HCT116 (cell line): ENCODE results near the gene PRKCQ. TPM values are rescaled to one million over a fixed set of nuclear protein-coding genes. Genes with fewer than 3 reads are reported as not detected.

Source experiments
- ATAC-seq: fragments of 200-7000 bp; cut with Tn5 transposase; 2 replicates; pipeline ENCODE4 v1.9.1; 2020; ENCODE audit warnings: mild to moderate bottlenecking, moderate library complexity
- BruUV-seq: library from RNA; stranded (reverse); fragments of 400-500 nt; replicated peaks from 2 replicates; lab custom pipeline; 2021; lab: Mats Ljungman, UMichigan
- CTCF ChIA-PET: fragments of 300-600 bp; sonication (Branson Sonifier 250); formaldehyde crosslinking; loops from one replicate; lab custom pipeline; 2021; ENCODE audit warnings: antibody characterized with exemption; lab: Charles Lee
- POLR2A ChIA-PET: fragments of 300-600, 350-600 bp; sonication (Branson Sonifier 250); formaldehyde crosslinking; loops from one replicate; lab custom pipeline; 2021; ENCODE audit warnings: antibody characterized with exemption; lab: Charles Lee
- RAD21 ChIA-PET, 2 experiments: fragments of 300-600 bp; sonication (Branson Sonifier 250); formaldehyde crosslinking; loops; one replicate each; lab custom pipeline; 2023; ENCODE audit warnings: low total read pairs in 2 of 2; ENCODE audit not compliant: uncharacterized antibody in 2 of 2, unreplicated experiment in 2 of 2, low non-redundant PET in 1 of 2; lab: Charles Lee
- DNase-seq: peaks from one replicate; pipeline ENCODE4 v3.0.0-alpha.2; 2010; ENCODE audit warnings: low read depth, low spot score
- H2AFZ ChIP-seq: fragments of 200-600 bp; shearing (Covaris generic), sonication (generic); 2 replicates; pipeline ENCODE4 v1.6.1; 2017; ENCODE audit warnings: low read depth, mixed run types, mixed read lengths, antibody characterized with exemption, low read length; ENCODE audit not compliant: poor library complexity, severe bottlenecking
- H3K27ac ChIP-seq: 2 replicates; pipeline ENCODE4 v1.5.1; 2012; ENCODE audit warnings: low read depth, low read length
- H3K27me3 ChIP-seq: fragments of 200-600 bp; sonication (generic); 2 replicates; pipeline ENCODE4 v1.6.1; 2016; ENCODE audit warnings: mixed run types, low read length, mixed read lengths; ENCODE audit not compliant: insufficient read depth
- H3K36me3 ChIP-seq, 2 experiments: fragments of 200-500 bp in 1 of 2; fragments of 200-600 bp in 1 of 2; sonication (Bioruptor generic) in 1 of 2; sonication (generic) in 1 of 2; 2 replicates each; pipeline versions ENCODE4 v1.5.1 to v1.6.1; 2014 to 2016; ENCODE audit warnings: low read length in 2 of 2, inconsistent platforms in 1 of 2, mixed read lengths in 1 of 2, mixed run types in 1 of 2; ENCODE audit not compliant: insufficient read depth in 2 of 2, control insufficient read depth in 1 of 2
- H3K4me1 ChIP-seq, 2 experiments: fragments of 200-600 bp in 1 of 2; sonication (generic) in 1 of 2; 2 replicates each; pipeline versions ENCODE4 v1.5.1 to v1.6.1; 2012 to 2017; ENCODE audit warnings: low read length in 2 of 2, inconsistent platforms in 1 of 2, mild to moderate bottlenecking in 1 of 2, mixed read lengths in 1 of 2, mixed run types in 1 of 2, moderate library complexity in 1 of 2; ENCODE audit not compliant: insufficient read depth in 2 of 2, control insufficient read depth in 1 of 2
- H3K4me2 ChIP-seq: fragments of 200-600 bp; sonication (generic); 2 replicates; pipeline ENCODE4 v1.6.1; 2017; ENCODE audit warnings: mixed run types, low read length, mixed read lengths
- H3K4me3 ChIP-seq, 2 experiments: fragments of 200-600 bp in 1 of 2; sonication (generic) in 1 of 2; replicated peaks in 1 of 2; 2 replicates each; pipeline ENCODE4 v1.5.1; 2011 to 2016; ENCODE audit warnings: low read length in 2 of 2, control low read depth in 1 of 2, low read depth in 1 of 2, mild to moderate bottlenecking in 1 of 2, mixed read lengths in 1 of 2, mixed run types in 1 of 2
- H3K79me2 ChIP-seq: fragments of 200-600 bp; sonication (generic); 2 replicates; pipeline ENCODE4 v1.6.1; 2017; ENCODE audit warnings: mild to moderate bottlenecking, mixed run types, low read length, moderate library complexity, mixed read lengths; ENCODE audit not compliant: insufficient read depth
- H3K9ac ChIP-seq: fragments of 200-600 bp; sonication (generic); 2 replicates; pipeline ENCODE4 v1.6.1; 2016; ENCODE audit warnings: low read length, mixed read lengths
- H3K9me2 ChIP-seq: fragments of 200-600 bp; sonication (generic), shearing (Covaris generic); 2 replicates; pipeline ENCODE4 v1.6.1; 2017; ENCODE audit warnings: mixed run types, mild to moderate bottlenecking, moderate library complexity; ENCODE audit not compliant: insufficient read depth
- H3K9me3 ChIP-seq, 2 experiments: fragments of 200-500 bp in 1 of 2; fragments of 200-600 bp in 1 of 2; sonication (Bioruptor generic) in 1 of 2; sonication (generic) in 1 of 2; 2 replicates each; pipeline ENCODE4 v1.6.1; 2014 to 2017; ENCODE audit warnings: low read length in 2 of 2, mixed read lengths in 2 of 2, inconsistent platforms in 1 of 2, low read depth in 1 of 2, mild to moderate bottlenecking in 1 of 2, mixed run types in 1 of 2, moderate library complexity in 1 of 2; ENCODE audit not compliant: control insufficient read depth in 1 of 2, insufficient read depth in 1 of 2
- H4K20me1 ChIP-seq: fragments of 200-600 bp; sonication (generic), shearing (Covaris generic); 2 replicates; pipeline ENCODE4 v1.6.1; 2017; ENCODE audit warnings: mixed run types, mild to moderate bottlenecking, moderate library complexity; ENCODE audit not compliant: insufficient read depth
- FOSL1 ChIP-seq: IDR thresholded peaks from 2 replicates; pipeline ENCODE4 v1.6.1; 2012; ENCODE audit warnings: low read depth
- TCF7L2 ChIP-seq: IDR thresholded peaks from 2 replicates; pipeline ENCODE4 v1.7.0; 2011; ENCODE audit warnings: borderline replicate concordance, inconsistent platforms; ENCODE audit not compliant: insufficient read depth, insufficient read length; ENCODE audit errors: extremely low read depth
- intact Hi-C: fragments of 100-400 bp; cut with micrococcal nuclease; formaldehyde crosslinking; loops from 2 replicates; pipeline ENCODE4 v1.10.0; 2022
- total RNA-seq: library from RNA; stranded (reverse); gene quantifications from one replicate; pipeline ENCODE4 v1.2.1, GENCODE V29; 2021; ENCODE audit not compliant: unreplicated experiment
- TF ChIP-seq, protein P1 (sequence below): IDR thresholded peaks from 2 replicates; pipeline ENCODE4 v1.6.1; 2012; ENCODE audit warnings: low read depth
- TF ChIP-seq, protein P2 (sequence below), 3 experiments: fragments of 200-600 bp in 1 of 3; sonication (generic) in 1 of 3; IDR thresholded peaks in 2 of 3; conservative IDR thresholded peaks in 1 of 3; 2 replicates each; pipeline ENCODE4 v1.5.1; 2012 to 2017; ENCODE audit warnings: low read depth in 2 of 3, low read length in 2 of 3, antibody characterized with exemption in 1 of 3, borderline replicate concordance in 1 of 3, control low read depth in 1 of 3, mild to moderate bottlenecking in 1 of 3, mixed read lengths in 1 of 3, mixed run types in 1 of 3, moderate library complexity in 1 of 3; ENCODE audit not compliant: insufficient read depth in 1 of 3

The PRKCQ gene
- total RNA-seq, 1 experiment from 2014 or later: 0.54 TPM

DNA sequence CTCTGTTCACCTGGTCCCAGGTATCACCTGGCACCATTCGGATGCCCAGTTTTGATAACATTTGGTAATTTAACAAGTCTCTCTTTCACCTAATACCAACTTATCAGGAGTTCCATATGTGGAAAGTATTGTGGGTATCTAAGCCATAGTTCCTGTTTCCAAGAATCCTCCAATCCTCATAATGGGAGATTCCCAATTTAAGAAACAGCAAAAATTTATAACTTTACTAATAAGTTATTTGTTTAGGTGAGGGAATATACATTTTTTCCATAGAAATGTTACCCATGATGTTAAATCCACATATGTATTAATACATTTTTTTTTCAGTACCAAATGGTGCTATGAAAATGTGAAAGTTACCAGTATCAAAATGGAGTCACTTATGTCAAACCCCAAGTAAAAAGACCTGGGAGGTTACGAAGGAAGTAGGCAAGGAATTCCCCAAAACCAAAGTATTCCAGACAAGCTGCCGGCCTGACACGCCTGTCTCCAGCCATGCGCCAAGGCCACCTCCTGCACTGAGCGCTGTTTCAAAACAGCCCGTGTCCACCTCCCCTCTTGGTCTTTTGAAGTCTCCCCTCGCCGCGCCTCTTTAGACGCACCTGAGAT, 44.8 kb downstream of the PRKCQ start:
- RAD21 ChIA-PET: no interaction called here
- Histone ChIP-seq H4K20me1 (no peaks in the 10 kb centered on the region), H3K36me3 (no peaks in the 10 kb centered on the region), H3K27ac (no peak overlapping the region), H3K9ac (no peak overlapping the region), H3K9me2 (no peaks in the 10 kb centered on the region)
- POLR2A ChIA-PET: no interaction called here
- BruUV-seq: no TSS peak
- TF ChIP-seq TCF7L2 (no peak), FOSL1 (no peak)
- TF ChIP-seq, protein P1, sequence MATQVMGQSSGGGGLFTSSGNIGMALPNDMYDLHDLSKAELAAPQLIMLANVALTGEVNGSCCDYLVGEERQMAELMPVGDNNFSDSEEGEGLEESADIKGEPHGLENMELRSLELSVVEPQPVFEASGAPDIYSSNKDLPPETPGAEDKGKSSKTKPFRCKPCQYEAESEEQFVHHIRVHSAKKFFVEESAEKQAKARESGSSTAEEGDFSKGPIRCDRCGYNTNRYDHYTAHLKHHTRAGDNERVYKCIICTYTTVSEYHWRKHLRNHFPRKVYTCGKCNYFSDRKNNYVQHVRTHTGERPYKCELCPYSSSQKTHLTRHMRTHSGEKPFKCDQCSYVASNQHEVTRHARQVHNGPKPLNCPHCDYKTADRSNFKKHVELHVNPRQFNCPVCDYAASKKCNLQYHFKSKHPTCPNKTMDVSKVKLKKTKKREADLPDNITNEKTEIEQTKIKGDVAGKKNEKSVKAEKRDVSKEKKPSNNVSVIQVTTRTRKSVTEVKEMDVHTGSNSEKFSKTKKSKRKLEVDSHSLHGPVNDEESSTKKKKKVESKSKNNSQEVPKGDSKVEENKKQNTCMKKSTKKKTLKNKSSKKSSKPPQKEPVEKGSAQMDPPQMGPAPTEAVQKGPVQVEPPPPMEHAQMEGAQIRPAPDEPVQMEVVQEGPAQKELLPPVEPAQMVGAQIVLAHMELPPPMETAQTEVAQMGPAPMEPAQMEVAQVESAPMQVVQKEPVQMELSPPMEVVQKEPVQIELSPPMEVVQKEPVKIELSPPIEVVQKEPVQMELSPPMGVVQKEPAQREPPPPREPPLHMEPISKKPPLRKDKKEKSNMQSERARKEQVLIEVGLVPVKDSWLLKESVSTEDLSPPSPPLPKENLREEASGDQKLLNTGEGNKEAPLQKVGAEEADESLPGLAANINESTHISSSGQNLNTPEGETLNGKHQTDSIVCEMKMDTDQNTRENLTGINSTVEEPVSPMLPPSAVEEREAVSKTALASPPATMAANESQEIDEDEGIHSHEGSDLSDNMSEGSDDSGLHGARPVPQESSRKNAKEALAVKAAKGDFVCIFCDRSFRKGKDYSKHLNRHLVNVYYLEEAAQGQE: no peak
- TF ChIP-seq, protein P2, sequence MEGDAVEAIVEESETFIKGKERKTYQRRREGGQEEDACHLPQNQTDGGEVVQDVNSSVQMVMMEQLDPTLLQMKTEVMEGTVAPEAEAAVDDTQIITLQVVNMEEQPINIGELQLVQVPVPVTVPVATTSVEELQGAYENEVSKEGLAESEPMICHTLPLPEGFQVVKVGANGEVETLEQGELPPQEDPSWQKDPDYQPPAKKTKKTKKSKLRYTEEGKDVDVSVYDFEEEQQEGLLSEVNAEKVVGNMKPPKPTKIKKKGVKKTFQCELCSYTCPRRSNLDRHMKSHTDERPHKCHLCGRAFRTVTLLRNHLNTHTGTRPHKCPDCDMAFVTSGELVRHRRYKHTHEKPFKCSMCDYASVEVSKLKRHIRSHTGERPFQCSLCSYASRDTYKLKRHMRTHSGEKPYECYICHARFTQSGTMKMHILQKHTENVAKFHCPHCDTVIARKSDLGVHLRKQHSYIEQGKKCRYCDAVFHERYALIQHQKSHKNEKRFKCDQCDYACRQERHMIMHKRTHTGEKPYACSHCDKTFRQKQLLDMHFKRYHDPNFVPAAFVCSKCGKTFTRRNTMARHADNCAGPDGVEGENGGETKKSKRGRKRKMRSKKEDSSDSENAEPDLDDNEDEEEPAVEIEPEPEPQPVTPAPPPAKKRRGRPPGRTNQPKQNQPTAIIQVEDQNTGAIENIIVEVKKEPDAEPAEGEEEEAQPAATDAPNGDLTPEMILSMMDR (IDR thresholded peaks at IDR 0.05 in 2 of 3, conservative IDR thresholded peaks at IDR 0.05 in 1 of 3; ENCODE audit: borderline replicate concordance in 1 of 3, insufficient read depth in 1 of 3, low read depth in 2 of 3, low read length in 2 of 3): no peak
- TF ChIP-seq, all 23 proteins: peak for 0
- Histone ChIP-seq H3K4me2 (no peak overlapping the region), H3K79me2 (no peaks in the 10 kb centered on the region), H2AFZ (no peak overlapping the region), H3K9me3 (no peaks in the 10 kb centered on the region), H3K4me1 (no peaks in the 10 kb centered on the region), H3K27me3 (peaks cover 68% of the 10 kb centered on the region), H3K4me3 (no peak overlapping the region)
- intact Hi-C loops: no loop called here
- no peak for DNase-seq
- no peak for ATAC-seq
- CTCF ChIA-PET: no interaction called here
